ENCODE data around the gene TMEM14B. TPM values are rescaled to one million over a fixed set of nuclear protein-coding genes. Genes with fewer than 3 reads are reported as not detected.
A peak's percentile ranks its signal among the peaks of the same experiment; 100 is the strongest.
"Not testable (repeated sequence)": the region's sequence is repeated elsewhere in the genome, so short reads cannot be mapped to it uniquely, and the experiment has no call there.

TMEM14B gene
- total RNA-seq, 1 experiment from 2014 or later = 82.9 TPM

- TF ChIP-seq AFF4 (CRISPR knock-in tag; IDR thresholded peaks at IDR 0.05; ENCODE audit: borderline replicate concordance) = no peak
- no peak for TF ChIP-seq PREB (CRISPR knock-in tag; IDR thresholded peaks at IDR 0.05; ENCODE audit: borderline replicate concordance)
- TF ChIP-seq OVOL2 (CRISPR knock-in tag; IDR thresholded peaks at IDR 0.05; ENCODE audit: borderline replicate concordance) = no peak
- no peak for TF ChIP-seq ZNF425 (CRISPR knock-in tag; conservative IDR thresholded peaks at IDR 0.05)
- TF ChIP-seq ZNF532 (CRISPR knock-in tag; IDR thresholded peaks at IDR 0.05; ENCODE audit: borderline replicate concordance) = no peak
- no peak for TF ChIP-seq IRF2 (CRISPR knock-in tag; IDR thresholded peaks at IDR 0.05; ENCODE audit: borderline replicate concordance, low read depth)
Measured at GRCh38 chr6:10720265-10720959, 27.2 kb upstream of the TMEM14B start (continued).

GRCh38 chr6:10720960-10721849, 26.4 kb upstream of the TMEM14B start:
- POLR2A ChIA-PET = interaction anchor here (4.5 kb wide), 1 partner anchor 26 kb away, joined by 43 read pairs; the partner anchor contains the start of gene TMEM14B
- TF ChIP-seq NFYB (CRISPR knock-in tag; conservative IDR thresholded peaks at IDR 0.05; ENCODE audit: low read depth) (0 out of 2 replicates have a peak, but pooled peaks have one; percentile 56), GABPB1 (CRISPR knock-in tag; IDR thresholded peaks at IDR 0.05) (peak; percentile 11; the same call in 1 of the 2 replicates)
- peaks cover 29% of the 10 kb centered on the region for H3K36me3 Mint-ChIP-seq
- peaks cover 30% of the 10 kb centered on the region for H3K9me3 Mint-ChIP-seq
- CTCF ChIA-PET = interaction anchor here (1.0 to 2.7 kb wide), 2 partner anchors 26 to 243 kb away, joined by 3 to 11 read pairs; partner anchors contain the start of gene TMEM14B
- H3K4me3 Mint-ChIP-seq = peak overlapping the region; percentile 97
- DNase-seq (ENCODE audit: low spot score); H3K27me3 Mint-ChIP-seq (ENCODE audit: low read depth); ATAC-seq: not testable (repeated sequence)
- H3K4me1 Mint-ChIP-seq = peaks cover 28% of the 10 kb centered on the region
- H3K27ac Mint-ChIP-seq = peak overlapping the region; percentile 99
